Erythroblast (primary cell): ENCODE data around the gene HMOX2.

Experiments
- GATA1 ChIP-seq: IDR thresholded peaks from 2 replicates; pipeline ENCODE4 v1.6.1; 2011; ENCODE audit warnings: low read depth, mild to moderate bottlenecking, control low read depth, low read length, moderate library complexity
- POLR2A ChIP-seq: IDR thresholded peaks from 2 replicates; pipeline ENCODE4 v1.6.1; 2011; ENCODE audit warnings: mild to moderate bottlenecking, low read length

DNA sequence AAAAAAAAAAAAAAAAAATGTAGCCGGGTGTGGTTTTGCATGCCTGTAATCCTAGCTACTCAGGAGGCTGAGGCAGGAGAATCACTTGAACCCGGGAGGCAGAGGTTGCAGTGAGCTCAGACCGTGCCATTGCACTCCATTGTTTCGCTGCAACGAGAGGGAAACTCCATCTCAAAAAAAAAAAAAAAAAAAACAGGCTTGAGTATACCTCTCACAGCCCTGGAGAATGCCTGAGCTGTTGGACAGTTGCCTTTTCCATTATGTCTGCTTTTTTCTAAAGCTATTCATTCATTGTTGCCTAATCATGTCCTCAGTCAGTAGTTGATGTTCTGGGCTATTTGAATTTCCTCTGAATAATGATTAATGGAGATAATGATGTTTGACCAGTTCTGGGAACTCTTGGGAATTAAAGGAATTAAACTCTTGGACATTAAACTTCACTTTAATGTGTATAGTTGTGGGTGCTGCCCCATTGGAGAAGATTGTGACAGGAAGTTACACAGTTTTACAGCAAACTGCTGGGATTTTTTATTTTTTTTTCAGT is 11.8 kb downstream of the HMOX2 start:
- TF ChIP-seq POLR2A (no peak), GATA1 (no peak)
